Inflammatory macrophage (primary cell): ENCODE results near the gene LAMTOR1.
A peak's percentile ranks its signal among the peaks of the same experiment; 100 is the strongest.
"Not testable (repeated sequence)": the region's sequence is repeated elsewhere in the genome, so short reads cannot be mapped to it uniquely, and the experiment has no call there.

Source experiments
- DNase-seq, 2 donors: peaks; one replicate each; pipeline ENCODE4 v3.0.0-alpha.2; 2020 to 2022
- total RNA-seq, 18 experiments: gene quantifications; one replicate each; lab custom pipeline; 2026; ENCODE audit warnings: mixed read lengths in 6 of 18, inconsistent platforms in 2 of 18; lab: John Stamatoyannopoulos, UW

Gene LAMTOR1
- total RNA-seq: 33.6 to 129 (median 88.4) reads per million in 18 experiments

- peak; percentile 100 for DNase-seq
These were observed at the start of gene LAMTOR1 for GRCh38 chr11:72102946-72103753. LAMTOR1 (minus strand) TSS chr11:72103297; CDS start chr11:72103224, 73 bp downstream.

DNA sequence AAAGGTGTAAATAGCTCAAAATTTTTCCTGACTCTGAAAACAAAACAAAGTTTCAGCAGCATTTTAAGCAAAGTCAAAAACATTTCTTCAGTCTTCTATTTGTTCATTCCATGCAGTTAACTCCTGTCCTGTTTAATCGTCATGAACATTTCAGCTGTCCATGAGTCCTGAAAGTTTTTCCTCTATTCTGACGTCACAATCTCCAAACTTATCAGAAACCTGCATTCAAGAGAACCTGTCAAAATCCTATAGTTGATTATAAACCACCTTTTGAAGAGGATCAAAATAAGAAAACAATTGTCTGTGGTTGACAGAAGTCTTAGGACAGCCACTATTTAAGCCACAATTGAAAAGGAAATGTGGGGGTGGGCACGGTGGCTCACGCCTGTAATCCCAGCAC, 47.8 kb upstream of the LAMTOR1 start:
- DNase-seq: no peak

DNA sequence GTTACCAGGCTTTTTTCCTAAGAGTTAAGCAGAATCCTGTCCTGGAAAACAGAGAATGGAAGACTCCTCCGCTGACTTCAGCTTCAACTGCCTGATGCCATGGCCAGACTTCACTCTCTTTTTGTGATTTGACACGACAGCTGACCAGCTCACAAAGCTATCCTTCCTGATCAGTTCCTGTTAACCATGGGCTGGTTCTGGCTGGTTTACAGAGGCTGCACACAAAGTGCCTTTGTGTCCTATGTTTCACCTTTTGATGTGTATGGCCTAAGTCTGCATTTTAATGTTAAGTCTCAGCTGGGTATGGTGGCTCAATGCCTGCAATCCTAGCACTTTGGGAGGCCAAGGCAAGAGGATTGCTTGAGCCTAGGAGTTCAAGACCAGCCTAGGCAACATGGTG, 43.5 kb upstream of the LAMTOR1 start:
- no peak for DNase-seq

DNA sequence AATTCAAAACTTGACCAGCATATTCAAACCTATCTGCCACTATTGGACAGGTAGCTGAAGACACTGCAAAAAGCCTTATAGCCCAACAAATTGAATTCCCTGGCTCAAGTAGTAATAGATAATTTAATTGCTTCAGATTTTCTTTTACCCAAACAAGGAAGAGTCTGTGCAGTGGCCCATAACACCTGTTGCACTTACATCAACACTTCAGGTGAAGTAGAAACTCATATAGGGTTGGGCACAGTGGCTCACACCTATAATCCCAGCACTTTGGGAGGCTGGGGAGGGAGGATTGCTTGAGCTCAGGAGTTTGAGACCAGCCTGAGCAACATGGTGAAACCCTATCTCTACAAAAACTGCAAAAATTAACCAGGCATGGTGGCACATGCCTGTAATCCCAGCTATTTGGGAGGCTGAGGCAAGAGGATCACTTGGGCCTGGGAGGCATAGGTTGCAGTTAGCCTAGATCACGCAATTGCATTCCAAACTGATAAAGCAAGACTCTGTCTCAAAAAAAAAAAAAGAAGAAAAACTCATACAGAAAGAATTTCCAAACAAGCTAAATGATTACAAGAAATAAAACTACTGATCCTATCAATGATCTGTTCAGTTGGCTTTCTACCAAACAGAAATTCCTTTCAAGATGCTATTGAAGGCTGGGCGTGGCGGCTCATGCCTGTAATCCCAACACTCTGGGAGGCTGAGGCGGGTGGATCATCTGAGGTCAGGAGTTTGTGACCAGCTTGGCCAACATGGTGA, 41.9 kb upstream of the LAMTOR1 start:
- no peak for DNase-seq

GRCh38 chr11:72142543-72142942, 39.4 kb upstream of the LAMTOR1 start:
- not testable (repeated sequence) for DNase-seq

GRCh38 chr11:72142086-72142485, 39.0 kb upstream of the LAMTOR1 start:
- DNase-seq: not testable (repeated sequence)

GRCh38 chr11:72141066-72141465, 38.0 kb upstream of the LAMTOR1 start:
- DNase-seq: no peak

DNA sequence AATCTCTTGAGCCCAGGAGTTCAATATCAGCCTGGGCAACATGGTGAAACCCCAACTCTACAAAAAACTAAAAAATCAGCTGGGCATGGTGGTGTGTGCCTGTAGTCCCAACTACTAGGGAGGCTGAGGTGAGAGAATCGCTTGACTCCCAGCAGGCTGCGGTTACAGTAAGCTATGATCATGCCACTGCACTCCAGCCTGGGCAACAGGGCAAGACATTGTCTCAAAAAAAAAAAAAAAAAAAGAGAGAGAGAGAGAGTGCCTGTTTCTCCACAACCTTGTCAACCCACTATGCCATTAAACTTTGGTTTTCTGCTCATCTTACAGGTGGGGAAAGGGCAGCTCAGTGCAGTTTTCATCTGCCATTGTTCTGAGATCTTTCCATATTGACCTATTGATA, 37.6 kb upstream of the LAMTOR1 start:
- no peak for DNase-seq

- no peak for DNase-seq
These were observed 36.4 kb upstream of the LAMTOR1 start for GRCh38 chr11:72139500-72139899.

- DNase-seq: no peak
These were observed 35.8 kb upstream of the LAMTOR1 start for GRCh38 chr11:72138821-72139390.

DNA sequence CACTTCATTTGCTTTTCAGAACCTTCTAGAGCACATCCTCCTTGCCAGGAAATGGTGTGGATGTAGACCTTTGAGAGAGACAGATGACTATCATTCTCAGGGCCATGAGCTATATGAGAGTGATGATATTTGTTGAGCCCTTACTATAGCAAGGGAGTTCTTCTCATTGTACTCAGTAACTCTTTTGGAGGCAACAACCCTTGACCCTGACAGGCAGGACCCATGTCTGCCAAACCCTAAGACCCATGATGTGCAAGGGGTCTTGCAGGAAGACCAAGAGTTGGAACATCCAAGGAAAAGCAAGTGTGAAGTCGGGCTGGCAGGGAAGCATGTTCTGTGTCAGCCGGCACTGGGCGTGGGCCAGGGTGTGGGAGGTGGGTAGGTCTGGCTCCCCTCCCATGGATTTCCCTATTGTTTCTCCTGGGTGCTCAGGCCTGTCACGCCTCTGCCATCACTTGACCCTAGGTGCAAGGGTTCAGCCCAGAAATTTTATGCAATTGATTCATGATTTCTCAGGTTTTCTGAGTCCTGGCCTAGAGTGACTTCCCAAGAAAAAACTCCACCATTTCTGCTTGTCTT, 33.7 kb upstream of the LAMTOR1 start:
- no peak for DNase-seq

DNA sequence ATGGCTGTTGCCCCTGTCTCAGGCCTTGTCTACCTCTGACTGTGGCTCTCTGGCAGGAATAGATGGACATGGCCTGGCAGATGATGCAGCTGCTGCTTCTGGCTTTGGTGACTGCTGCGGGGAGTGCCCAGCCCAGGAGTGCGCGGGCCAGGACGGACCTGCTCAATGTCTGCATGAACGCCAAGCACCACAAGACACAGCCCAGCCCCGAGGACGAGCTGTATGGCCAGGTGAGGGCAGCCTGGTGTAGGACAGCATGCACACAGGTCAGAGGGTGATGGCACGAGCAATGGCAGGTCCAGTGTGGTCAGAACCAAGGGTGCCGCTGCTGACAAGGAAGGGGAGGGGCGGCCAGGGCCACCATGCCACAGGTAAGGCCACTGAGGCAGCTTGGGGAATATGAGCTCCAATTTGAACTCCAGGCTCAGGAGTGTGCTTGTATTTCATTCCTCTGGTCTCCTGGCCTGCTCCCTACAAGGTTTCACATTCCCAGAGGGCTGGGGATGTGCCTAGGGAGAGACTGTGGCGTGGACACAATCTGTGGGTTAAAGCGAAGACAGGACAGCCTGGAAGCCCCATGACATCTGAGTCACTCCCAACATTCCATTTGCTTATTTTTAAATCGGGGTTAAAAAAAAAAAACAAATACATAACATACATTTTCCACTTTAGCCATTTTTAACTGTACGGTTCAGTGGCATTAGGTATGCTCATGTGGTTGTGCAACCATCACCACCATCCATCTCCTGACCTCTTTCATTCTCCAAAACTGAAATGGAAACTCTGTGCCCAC, 33.0 kb upstream of the LAMTOR1 start:
- no peak for DNase-seq

DNA sequence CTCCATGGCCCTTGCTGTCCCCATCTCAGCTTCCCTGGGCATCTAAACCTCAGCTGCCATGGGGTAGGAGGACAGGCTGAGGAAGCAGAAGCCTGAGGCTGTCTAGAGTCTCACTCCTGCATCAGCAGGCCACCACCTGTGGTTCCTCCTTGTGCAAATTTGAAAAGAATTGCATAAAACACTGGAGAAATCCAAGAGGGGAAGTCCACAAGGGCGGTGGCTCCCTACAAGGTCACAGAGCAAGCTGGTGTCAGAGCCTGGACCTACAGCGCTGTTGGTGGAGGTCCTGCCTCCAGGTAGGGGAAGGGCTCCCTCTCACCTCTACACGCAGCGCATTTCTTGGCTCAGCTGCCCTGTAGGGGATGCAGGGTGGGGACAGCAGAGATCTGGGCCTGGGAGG, 32.4 kb upstream of the LAMTOR1 start, which contains the start of gene FOLR3:
Gene FOLR3, plus strand, starts transcription at position 253 of the 400 bp plus-strand sequence. CDS start 228 bp downstream, outside the sequence.
- peak; percentile 71 to 81 for DNase-seq

- DNase-seq: peak; percentile 44 to 88
These were observed 29.5 kb upstream of the LAMTOR1 start for GRCh38 chr11:72132646-72133045.

DNA sequence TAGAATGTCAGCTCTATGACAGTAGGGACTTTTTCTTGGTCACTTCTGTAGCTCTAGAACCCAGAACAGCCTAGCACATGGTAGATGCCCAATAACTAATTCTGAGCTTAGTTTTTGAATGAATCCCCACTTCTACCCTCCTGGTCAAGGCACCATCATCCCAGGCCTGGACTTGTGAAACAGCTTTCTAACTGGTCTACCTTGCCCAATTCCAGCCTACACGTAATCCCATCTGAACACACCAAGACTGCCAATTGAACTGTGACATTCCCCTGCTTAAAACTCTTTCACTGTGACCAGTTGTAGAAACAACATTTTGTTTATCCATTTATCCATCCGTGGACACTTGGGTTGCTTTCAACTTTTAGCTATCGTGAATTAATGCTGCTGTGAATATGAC, 26.3 kb upstream of the LAMTOR1 start:
- DNase-seq: no peak

DNA sequence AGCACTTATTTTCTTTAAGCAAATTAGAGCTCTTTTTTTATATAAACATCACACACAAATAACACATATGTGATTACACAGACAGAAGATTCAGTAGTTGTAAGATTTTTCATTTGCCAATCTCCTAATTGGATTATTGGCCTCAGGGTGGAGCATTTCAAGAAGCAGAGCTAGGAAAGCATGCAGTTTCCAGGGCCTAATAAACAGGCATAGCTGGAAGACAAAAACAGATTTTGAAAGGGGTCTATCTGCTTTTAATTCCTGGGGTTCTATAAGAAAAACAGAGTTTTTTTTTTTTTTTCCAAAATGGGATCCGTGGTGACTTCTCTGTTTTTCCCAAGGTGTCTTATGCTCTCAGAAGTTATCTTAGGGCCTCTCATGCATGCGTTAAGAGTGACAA, 24.8 kb upstream of the LAMTOR1 start:
- DNase-seq: no peak

- DNase-seq: no peak
These were observed 22.9 kb upstream of the LAMTOR1 start for GRCh38 chr11:72125956-72126355.

- DNase-seq: no peak
These were observed 20.9 kb upstream of the LAMTOR1 start for GRCh38 chr11:72124046-72124445.

DNA sequence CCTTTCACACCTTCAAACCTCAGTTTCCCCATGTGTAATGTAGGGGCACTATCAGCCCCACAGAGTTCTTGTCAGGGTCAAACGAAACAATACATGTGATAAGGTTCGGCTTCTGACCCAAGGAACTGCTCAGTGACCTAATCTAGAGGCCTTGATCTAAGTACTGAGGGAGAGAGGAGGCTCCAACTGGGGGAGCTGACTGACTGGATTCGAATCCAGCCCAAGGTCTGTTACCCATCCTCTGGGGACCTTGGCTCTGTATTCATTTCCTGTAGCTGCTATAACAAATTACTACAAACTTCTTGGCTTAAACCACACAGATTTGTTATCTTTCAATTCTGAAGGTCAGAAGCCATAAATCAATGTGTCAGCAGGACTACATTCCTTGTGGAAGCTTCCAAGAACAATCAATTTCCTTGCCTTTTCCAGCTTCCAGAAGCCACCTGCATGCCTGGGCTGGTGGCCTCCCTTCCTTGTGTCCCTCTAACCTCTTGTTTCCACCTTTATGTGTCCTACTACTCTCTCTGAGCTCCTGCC, 20.1 kb upstream of the LAMTOR1 start:
- no peak for DNase-seq

GRCh38 chr11:72122607-72123006, 19.5 kb upstream of the LAMTOR1 start:
- no peak for DNase-seq

DNA sequence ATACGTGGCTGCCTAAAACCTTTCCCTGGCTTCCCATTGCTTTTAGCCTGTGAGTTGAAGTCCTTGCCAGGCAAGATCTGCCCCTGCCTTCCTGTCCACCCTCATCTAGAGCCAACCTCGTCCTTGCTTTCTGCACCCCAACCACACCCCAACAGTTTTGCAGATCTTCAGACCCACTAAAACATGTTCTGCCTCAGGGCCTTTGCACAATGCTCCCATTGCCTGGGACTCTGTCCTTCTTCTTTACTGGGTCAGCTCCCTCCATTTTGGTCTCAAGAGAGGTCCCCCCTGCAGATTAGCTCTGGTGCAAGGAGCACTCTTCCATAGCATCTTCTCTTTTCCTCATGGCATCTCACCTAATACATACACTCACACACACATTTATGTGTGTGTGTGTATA, 17.8 kb upstream of the LAMTOR1 start:
- DNase-seq: no peak

DNA sequence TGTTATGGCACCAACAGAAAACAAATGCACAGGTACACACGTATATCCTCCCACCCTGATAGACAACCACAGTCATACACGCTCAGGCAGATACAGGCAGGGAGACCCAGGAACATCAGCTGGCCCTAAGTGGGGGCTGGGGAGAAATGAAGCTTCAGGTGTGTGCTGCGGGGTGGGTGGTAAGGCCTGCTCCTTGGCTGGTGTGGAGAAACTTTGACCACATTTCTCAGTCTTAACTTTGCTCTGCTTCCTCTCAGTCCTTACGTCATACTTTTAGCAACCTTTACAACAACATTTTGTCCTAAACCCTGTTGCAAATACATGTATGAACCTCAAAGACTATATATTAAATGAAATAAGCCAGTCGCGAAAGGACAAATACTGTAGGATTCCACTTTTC, 16.1 kb upstream of the LAMTOR1 start:
- peak; percentile 16 to 50 for DNase-seq
